GM18951 (cell line): ENCODE measurements around the gene BNC2.
"Not testable (repeated sequence)": the region's sequence is repeated elsewhere in the genome, so short reads cannot be mapped to it uniquely, and the experiment has no call there.

Experiments
- POLR2A ChIP-seq: IDR thresholded peaks from 4 replicates; pipeline ENCODE4 v1.6.1; 2011; ENCODE audit warnings: mild to moderate bottlenecking; ENCODE audit not compliant: insufficient read length, insufficient read depth; ENCODE audit errors: extremely low read depth
- in situ Hi-C: fragments of 300-500 bp; cut with MboI; formaldehyde crosslinking; loops from one replicate; pipeline ENCODE4 v1.12.0; 2022; ENCODE audit warnings: low sequenced_read_pairs, mixed read lengths, inconsistent platforms; ENCODE audit not compliant: unreplicated experiment

The BNC2 gene

DNA sequence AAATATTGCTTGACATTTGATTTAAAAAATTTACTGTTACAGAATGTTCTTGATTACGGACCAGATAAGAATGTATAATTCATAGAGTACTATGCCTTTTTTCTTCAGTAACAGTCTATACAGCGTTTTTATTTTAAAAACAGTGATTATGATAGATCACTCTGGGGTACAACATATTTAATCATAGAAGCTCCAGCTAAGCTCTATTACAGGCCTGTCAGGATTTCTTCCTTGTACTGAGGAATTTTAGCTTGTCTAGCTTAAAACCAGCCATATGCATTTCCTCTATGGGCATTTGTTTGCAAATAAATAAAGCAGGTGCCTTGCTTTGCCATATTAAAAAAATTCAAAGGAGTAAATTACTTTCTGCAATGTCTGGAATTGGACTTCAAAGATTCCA lies 423.8 kb downstream of the BNC2 start:
- in situ Hi-C loops: no loop called here
- no peak for TF ChIP-seq POLR2A

GRCh38 chr9:16445141-16445920 lies 425.1 kb downstream of the BNC2 start:
- in situ Hi-C loops: no loop called here
- no peak for TF ChIP-seq POLR2A

GRCh38 chr9:16442622-16443021 lies 427.8 kb downstream of the BNC2 start:
- no peak for TF ChIP-seq POLR2A
- in situ Hi-C loops: no loop called here

- TF ChIP-seq POLR2A: no peak
- in situ Hi-C loops: no loop called here
These were observed 428.7 kb downstream of the BNC2 start for GRCh38 chr9:16441791-16442190.

DNA sequence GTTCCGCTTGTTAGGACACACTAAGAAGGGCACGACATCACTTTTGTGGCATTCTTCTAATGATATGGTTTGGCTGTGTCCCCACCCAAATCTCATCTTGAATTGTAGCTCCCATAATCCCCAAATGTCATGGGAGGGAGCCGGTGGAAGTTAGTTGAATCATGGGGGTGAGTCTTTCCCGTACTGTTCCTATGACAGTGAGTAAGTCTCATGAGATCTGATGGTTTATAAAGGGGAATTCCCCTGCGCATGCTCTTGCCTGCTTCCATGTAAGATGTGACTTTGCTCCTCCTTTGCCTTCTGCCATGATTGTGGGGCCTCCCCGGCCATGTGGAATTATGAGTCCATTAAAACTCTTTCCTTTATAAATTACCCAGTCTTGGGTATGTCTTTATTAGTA lies 431.6 kb downstream of the BNC2 start:
- in situ Hi-C loops: not testable (repeated sequence)

DNA sequence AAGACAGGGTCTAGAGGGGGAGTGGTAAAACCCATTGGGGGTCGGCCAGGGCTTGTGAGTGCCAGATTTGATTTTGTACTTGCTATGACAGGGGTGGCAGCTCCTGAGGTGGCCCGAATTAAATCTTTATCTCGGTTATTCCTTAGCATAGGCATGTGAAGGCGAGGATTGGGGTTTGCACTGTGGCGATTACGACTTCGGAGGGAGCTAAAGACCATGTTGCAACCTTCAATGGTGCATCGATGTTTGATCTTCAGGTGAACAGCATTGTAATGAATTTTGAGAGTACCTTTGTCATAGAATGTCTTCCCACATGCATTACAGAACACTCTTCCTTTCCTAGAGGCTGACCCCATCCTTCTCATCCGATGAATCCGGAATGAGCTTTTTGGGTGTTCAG lies 433.9 kb downstream of the BNC2 start:
- no peak for TF ChIP-seq POLR2A
- in situ Hi-C loops: no loop called here

- TF ChIP-seq POLR2A: no peak
- in situ Hi-C loops: no loop called here
These were observed 435.9 kb downstream of the BNC2 start for GRCh38 chr9:16434526-16434925.

DNA sequence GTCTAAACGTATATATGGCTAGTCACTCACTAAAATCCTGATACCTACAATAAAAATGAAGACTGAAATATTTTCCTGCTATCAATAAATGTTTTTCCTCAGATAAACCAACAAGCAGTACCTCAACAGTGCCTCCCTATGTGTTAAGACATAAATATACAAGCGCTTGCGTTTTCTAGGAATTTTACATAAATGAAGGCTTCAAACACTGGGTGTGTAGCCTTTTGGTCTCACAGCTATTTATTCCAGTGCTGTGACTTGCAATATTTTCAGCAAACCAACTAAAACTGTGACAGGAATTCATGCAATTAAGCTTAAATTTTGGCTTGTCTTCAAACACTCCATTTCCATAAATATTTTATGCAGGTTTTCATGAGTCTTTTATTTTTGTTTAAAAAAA lies 437.0 kb downstream of the BNC2 start:
- in situ Hi-C loops: no loop called here
- TF ChIP-seq POLR2A: no peak

- TF ChIP-seq POLR2A: no peak
- in situ Hi-C loops: no loop called here
These were observed 438.6 kb downstream of the BNC2 start for GRCh38 chr9:16431666-16432392.

DNA sequence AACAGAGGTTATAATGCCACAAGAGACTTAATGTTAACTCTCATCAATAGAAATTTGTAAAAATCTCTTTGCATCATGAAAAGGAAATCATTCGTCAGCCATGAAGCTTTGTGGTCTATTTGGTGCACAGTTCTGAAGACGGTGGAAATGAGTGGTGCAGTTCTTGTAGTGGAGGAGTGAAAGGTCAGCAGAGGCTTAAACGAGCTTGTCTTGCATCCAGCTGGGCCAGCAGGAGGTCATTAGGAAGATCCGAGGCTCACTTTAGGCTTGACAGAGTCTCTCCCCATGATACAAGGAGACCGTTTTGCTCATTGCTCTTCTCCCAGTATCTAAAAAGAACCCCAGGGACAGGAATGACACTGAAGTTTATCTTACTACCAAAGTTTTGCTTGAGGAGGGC lies 440.8 kb downstream of the BNC2 start:
- no peak for TF ChIP-seq POLR2A

DNA sequence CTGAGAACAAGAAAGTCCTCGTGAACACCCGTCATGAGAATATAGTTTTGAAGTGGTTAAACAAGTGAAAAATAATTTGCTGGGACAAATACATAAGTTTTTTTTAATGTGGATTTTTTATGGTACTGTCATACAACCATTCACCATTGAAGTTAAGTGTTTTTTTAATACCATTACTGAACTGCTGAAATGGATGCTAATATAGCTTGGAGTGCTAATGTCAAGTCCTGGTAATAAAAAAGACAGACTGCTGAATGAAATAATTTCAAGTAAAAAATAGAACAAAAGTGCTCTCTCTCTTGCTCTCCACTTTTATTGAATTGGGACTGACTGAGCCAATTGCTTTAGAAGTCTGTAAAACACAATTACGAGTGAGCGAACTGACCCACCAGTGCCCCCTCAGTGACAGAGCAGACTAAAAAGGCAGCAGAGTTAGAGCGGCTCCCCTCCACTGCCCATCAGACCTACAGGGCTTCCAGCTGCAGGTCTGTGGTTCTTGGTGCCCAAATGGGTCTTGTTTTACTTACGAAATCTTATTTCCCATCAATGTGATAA lies 442.5 kb downstream of the BNC2 start:
- no peak for TF ChIP-seq POLR2A
- in situ Hi-C loops: no loop called here

More for the DNA sequence above, 440.8 kb downstream of the BNC2 start:
- in situ Hi-C loops: no loop called here

DNA sequence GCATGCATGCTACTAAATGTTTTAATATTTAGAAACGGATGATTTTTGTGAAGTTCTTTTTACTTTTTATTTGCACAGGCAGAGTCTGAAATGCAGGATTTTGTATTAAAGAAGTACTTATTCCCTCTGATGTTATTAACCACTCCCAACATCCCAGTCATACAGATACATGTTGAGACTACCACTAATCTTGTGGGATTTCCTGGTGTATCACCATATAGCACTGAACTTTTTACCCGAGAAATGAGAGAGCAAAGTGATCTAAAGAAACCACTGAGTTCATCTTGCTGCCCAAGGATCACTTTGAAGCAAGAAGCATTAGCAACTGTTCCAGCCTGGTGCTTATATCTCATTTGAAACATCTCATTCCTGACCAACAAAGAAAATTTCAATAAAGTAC lies 443.8 kb downstream of the BNC2 start:
- in situ Hi-C loops: no loop called here

DNA sequence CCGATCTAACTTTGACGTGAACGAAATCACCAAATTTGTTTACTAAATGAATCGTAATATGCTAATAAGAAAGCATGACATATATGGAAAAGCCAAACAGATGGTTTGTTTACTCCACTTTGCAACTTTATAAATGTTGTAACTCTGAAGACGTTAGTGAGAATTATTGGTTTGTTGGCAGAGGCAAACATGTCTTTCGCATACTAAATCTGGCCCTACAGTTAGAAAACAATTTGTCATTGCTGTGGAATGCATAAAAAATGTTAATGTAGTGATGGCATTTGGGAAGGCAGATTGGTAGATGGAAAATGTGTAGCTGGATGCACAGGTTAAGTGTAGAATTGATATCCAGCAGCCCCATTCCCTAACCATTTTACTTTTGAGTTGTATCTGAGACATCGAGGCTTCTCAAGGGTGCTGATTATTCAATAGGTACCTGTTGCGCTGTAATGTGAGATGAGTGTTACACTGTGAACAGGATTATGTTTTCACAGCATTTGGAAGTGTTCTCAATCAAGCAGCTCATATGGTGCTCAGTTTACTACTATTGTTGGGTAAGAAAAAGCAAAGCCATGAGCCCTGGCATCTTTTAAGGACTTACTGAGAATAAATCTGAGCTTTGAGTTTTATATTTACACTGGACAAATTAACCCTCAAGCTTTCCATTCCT lies 444.8 kb downstream of the BNC2 start:
- in situ Hi-C loops: no loop called here
- TF ChIP-seq POLR2A: no peak

More for the DNA sequence above, 443.8 kb downstream of the BNC2 start:
- TF ChIP-seq POLR2A: no peak
